Urinary bladder (tissue), 4 donors: ENCODE results near the gene RAP1GAP2. TPM values are rescaled to one million over a fixed set of nuclear protein-coding genes. Genes with fewer than 3 reads are reported as not detected.
"Not testable (repeated sequence)": the region's sequence is repeated elsewhere in the genome, so short reads cannot be mapped to it uniquely, and the experiment has no call there.

ENCODE experiments used
- DNase-seq: peaks from one replicate; pipeline ENCODE4 v3.0.0-alpha.2; 2015; ENCODE audit errors: extremely low spot score
- H3K27ac ChIP-seq: one replicate; pipeline ENCODE4 v1.5.1; 2013; ENCODE audit warnings: low read depth, mild to moderate bottlenecking, moderate library complexity
- H3K36me3 ChIP-seq: one replicate; pipeline ENCODE4 v1.6.1; 2013; ENCODE audit warnings: mild to moderate bottlenecking, moderate library complexity; ENCODE audit not compliant: insufficient read depth
- H3K4me1 ChIP-seq: one replicate; pipeline ENCODE4 v1.6.1; 2013; ENCODE audit warnings: mild to moderate bottlenecking, moderate library complexity; ENCODE audit not compliant: insufficient read depth
- H3K4me3 ChIP-seq: one replicate; pipeline ENCODE4 v1.5.1; 2013; ENCODE audit warnings: low read depth, low read length
- WGBS: extraction: QIAGEN DNeasy Blood & Tissue Kit; methylation state at CpG from one replicate; pipeline ENCODE4 v1.1.7; 2013; 5-methylcytosine and 5-hydroxymethylcytosine counted together
- polyA plus RNA-seq: library from polyadenylated mRNA; stranded (reverse); fragments of 200-250 nt; gene quantifications from one replicate; pipeline ENCODE4 v1.2.3, GENCODE V29; 2013
- total RNA-seq: library from RNA; depleted of rRNA; stranded (reverse); fragments of >200 nt; gene quantifications from one replicate; pipeline ENCODE4 v1.2.3, GENCODE V29; 2014
- donor health status: healthy with polysubstance abuse.
- donor health status: healthy.

The RAP1GAP2 gene
- total and polyA plus RNA-seq, 2 donors: 3.7 to 3.9 TPM

DNA sequence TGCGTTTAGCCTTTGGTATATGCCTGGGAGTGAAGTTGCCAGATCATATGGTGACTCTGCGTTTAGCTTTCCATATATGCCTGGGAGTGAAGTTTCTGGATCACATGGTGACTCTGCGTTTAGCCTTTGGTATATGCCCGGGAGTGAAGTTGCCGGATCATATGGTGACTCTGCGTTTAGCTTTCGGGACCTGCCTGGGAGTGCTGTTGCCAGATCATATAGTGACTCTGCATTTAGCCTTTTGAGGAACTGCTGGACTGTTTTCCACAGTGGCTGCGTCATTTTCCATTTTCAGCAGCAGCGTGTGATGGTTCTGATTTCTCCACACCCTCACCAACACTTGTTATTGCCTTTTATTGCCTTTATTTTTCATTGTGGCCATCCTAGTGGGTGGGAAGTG is 194.2 kb downstream of the RAP1GAP2 start:
- no peak for DNase-seq
- no peaks in the 10 kb centered on the region for H3K4me1 ChIP-seq
- H3K4me3 ChIP-seq: no peak overlapping the region
- 90% methylated on average over 9 of the region's 9 CpGs for WGBS
- no peak overlapping the region for H3K27ac ChIP-seq
- no peaks in the 10 kb centered on the region for H3K36me3 ChIP-seq

DNA sequence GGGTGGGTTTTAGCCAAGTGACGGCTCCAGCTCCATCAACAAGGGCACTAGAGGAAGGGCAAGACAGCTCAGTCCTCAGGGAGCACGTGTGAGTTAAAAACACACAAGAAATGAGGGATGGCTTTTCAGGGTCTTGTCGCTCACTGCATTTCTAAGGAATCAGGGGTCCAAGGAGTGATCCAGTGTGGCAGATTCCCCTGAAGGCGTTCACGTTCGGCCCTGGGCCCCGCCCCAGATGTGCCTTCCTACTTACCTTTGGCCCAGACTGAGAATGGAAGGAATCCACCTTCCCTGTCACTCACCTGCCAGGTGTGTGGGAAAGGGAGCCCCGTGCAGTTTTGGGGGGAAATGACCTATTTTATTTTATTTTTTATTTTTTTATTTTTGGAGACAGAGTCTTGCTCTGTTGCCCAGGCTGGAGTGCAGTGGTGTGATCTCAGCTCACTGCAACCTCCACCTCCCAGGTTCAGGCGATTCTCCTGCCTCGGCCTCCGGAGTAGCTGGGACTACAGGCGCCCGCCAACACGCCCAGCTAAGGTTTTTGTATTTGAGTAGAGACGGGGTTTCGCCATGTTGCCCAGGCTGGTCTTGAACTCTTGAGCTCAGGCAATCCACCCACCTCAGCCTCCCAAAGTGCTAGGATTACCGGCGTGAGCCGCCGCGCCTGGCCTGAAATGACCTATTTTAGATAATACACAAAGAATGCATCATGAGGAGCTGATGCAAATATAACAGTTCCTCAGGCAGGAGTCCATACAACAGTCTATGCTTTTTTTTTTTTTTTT is 195.3 kb downstream of the RAP1GAP2 start:
- not testable (repeated sequence) for H3K36me3 ChIP-seq, H3K27ac ChIP-seq, H3K4me1 ChIP-seq, DNase-seq, H3K4me3 ChIP-seq
- 91% methylated on average over 21 of the region's 21 CpGs for WGBS

DNA sequence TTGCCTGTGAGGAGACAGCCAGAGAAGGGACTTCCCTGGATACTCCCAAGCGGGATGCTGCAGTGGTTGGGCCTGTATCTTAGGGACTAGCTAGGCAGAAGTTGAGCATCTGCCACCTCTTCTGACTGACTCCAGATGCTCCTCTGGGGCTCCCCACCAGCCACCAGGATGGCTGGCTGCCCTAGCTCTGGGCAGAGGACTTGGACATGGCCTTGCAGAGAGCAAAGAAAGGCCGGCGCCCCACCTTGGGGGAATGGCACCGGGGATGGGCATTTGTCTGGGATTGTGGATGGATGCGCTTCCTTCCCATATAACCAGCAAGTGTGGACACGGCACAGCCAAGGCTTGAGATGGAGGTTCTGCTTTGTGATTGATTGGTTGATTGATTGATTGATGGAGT is 198.2 kb downstream of the RAP1GAP2 start:
- H3K4me1 ChIP-seq: no peaks in the 10 kb centered on the region
- H3K4me3 ChIP-seq: no peak overlapping the region
- 96% methylated on average over 6 of the region's 6 CpGs for WGBS
- no peak overlapping the region for H3K27ac ChIP-seq
- H3K36me3 ChIP-seq: no peaks in the 10 kb centered on the region
- DNase-seq: no peak

DNA sequence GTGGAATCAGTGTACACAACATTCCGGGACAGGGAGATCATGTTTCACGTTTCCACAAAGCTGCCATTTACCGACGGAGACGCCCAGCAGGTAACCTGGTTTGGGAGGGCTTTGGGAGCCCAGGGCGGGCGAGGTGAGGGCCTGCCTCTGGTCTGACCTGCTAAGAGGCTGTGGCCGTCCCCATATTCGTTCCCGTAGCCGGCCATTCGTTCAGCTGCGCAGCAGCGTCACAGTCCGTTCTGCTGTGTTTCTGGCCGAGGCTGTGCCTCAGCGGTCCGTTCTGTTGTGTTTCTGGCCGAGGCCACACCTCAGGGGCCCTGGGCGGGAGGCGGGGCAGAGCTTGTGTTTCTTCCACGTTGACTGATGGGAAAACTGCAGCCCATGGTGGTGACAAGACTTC is 199.1 kb downstream of the RAP1GAP2 start:
- Histone ChIP-seq H3K4me3 (no peak overlapping the region), H3K4me1 (no peaks in the 10 kb centered on the region), H3K27ac (no peak overlapping the region), H3K36me3 (no peaks in the 10 kb centered on the region)
- DNase-seq: no peak
- 67% methylated on average over 22 of the region's 22 CpGs for WGBS

DNA sequence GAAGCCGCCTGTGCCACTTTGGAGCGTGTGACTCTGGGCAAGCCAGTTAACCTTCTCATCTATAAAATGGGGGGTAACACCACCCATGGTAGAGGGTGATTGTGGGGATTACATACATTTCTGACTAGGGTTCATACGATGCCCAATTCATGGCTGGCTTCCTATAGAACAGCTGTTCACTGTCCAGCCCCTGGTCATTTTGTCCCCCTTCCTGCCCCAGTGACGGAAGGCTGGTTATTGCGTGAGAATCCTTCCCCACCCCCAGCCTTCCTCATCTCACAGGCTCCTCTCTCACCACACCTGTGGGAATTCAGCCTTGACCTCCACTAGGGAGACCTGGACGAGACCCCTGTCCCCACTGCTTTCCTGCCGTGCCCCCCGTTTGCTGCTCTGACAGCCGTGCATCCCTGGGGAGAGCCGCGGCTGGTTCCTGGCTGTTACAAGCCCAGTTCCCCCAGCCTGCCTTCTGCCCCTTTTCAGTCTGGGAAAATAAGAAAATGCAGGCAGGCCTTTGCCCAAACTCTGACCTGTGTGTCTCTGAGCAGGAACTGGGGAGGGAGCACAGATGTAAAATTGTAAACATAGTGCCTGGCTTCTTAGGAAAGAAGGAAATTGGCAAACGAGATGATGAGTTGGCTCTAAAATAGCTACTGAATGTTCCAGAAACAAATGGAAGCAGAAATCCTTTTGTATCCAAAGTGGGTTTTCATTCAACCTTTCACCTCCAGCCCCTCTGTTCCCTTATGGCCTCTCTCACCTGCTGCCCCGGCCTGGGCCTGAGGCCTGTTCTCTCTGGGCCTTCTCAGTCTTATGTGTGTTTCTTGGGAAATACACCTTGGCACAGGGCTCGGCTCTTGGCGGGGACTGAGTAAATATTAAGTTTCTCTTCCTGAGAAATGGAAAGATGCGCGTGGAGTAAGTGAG is 199.9 kb downstream of the RAP1GAP2 start:
- no peak overlapping the region for H3K4me3 ChIP-seq
- WGBS: 77% methylated on average over 17 of the region's 17 CpGs
- H3K36me3 ChIP-seq: no peaks in the 10 kb centered on the region
- DNase-seq: no peak
- H3K4me1 ChIP-seq: no peaks in the 10 kb centered on the region
- no peak overlapping the region for H3K27ac ChIP-seq

GRCh38 chr17:2996810-2997670 is 200.8 kb downstream of the RAP1GAP2 start:
- 94% methylated on average over 11 of the region's 11 CpGs for WGBS
- Histone ChIP-seq H3K4me1 (no peaks in the 10 kb centered on the region), H3K36me3 (no peaks in the 10 kb centered on the region), H3K4me3 (no peak overlapping the region), H3K27ac (no peak overlapping the region)
- DNase-seq: no peak

DNA sequence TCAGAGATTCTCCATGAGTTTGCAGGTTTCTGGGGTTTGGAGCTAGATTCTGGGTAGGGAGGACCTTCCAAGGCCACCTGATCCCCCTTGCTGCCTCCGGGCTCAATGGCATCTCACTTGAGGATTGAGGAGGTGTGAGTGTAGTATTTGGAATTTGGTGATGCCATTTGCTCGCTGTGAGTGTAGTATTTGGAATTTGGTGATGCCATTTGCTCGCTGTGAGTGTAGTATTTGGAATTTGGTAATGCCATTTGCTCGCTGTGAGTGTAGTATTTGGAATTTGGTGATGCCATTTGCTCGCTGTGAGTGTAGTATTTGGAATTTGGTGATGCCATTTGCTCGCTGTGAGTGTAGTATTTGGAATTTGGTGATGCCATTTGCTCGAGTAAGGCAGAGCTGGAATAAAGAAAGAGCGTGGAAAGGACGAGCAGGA is 202.2 kb downstream of the RAP1GAP2 start:
- not testable (repeated sequence) for DNase-seq, H3K27ac ChIP-seq, H3K4me1 ChIP-seq, H3K36me3 ChIP-seq, H3K4me3 ChIP-seq
- WGBS: 94% methylated on average over 9 of the region's 9 CpGs

DNA sequence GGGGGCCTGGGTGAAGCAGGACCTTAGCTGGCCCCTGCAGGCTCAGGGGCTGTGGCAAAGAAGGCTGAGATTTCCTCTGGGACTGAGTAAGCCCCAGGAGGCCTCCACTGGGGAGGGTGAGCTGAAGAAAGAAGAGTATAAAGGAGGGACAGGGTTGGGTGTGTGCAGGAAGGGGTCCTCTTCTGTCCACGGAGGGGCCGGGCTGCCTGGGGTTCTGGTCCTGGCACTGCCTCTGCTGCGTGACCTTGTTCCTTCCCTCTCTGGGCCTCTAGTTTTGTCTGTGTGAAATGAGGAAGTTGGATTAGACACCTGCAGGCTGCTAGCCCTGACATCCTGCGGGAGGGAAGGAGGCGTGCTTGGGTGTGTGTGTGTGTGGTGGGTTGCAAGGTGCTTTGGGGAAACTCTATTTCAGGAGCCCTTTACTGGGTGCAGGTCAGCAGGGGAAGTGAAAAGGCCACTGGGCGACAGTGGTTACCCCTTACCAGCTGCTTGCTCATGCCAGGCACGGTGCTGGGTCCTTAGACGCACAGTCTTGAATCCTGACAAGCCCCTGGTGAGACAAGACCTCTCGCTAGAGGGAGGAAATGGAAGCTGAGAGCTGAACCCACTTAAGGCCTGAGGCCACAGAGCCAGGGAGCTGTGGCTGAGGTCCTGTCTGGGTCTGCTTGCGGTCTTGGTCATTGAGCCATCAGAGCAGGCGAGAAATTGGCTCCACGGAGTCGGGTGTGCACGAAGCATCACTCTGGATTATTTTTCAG is 206.5 kb downstream of the RAP1GAP2 start:
- WGBS: 78% methylated on average over 14 of the region's 14 CpGs
- no peak for DNase-seq
- H3K4me3 ChIP-seq: no peak overlapping the region
- H3K4me1 ChIP-seq: no peaks in the 10 kb centered on the region
- no peak overlapping the region for H3K27ac ChIP-seq
- H3K36me3 ChIP-seq: no peaks in the 10 kb centered on the region

GRCh38 chr17:3003296-3004149 is 207.3 kb downstream of the RAP1GAP2 start:
- Histone ChIP-seq H3K4me1 (no peaks in the 10 kb centered on the region), H3K4me3 (no peak overlapping the region), H3K36me3 (no peaks in the 10 kb centered on the region), H3K27ac (peak overlapping the region; percentile 58)
- 70% methylated on average over 23 of the region's 23 CpGs for WGBS
- no peak for DNase-seq

DNA sequence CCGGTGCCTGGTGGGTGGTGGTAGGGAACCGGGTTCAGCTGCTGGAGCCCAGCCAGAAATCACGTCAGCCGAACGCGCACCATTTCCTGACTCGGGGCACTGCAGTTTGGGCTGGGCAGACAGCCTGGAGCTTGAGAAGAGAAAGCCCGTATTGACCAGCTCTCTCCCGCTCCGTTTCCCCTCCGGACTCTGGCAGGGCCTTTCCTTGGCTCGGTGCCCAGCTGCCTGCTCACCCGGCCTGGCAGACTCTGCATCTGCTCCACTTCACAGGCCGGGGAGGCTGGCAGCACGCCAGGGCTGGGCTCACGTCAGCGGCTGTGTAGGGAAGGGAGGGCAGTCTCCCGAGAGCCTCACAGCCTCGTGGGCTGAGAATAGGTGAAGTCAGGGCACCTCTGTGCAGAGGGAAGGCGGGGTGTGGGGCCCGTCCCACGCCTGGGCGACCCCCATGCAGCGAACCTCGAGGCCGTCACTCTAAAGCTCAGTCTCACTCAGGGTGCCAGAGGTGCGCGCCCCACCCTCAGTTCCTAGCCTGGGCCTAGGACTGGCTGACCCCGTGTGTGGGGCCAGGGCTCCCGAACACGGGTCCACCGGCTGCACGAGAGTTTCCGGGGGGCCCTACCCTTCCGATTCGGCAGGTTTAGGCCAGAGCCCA is 208.0 kb downstream of the RAP1GAP2 start:
- peak overlapping the region; percentile 58 for H3K27ac ChIP-seq
- H3K36me3 ChIP-seq: no peaks in the 10 kb centered on the region
- 6% methylated on average over 36 of the region's 36 CpGs for WGBS
- no peaks in the 10 kb centered on the region for H3K4me1 ChIP-seq
- DNase-seq: peak; percentile 96
- no peak overlapping the region for H3K4me3 ChIP-seq

DNA sequence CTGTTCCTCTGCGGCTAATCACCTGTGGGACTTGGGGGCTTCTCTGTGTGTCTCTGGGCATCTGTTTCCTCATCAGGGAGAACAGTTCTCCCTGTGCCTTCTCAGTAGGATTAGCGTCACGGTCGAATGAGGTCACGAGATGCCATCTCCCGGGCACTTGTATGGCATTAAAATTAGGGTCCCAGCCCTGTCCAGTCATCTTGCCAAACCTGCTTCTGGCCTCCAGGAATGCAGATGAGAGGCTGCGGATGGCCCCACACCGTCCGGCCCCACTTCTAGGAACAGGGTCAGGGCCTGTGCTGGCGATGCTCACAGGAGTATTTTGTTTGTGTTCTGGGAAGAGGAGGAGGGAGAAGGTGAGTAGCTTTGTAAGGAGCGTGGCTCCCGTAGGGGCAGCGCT is 208.7 kb downstream of the RAP1GAP2 start:
- DNase-seq: no peak
- no peak overlapping the region for H3K4me3 ChIP-seq
- 74% methylated on average over 13 of the region's 13 CpGs for WGBS

GRCh38 chr17:3005696-3006095 is 209.5 kb downstream of the RAP1GAP2 start:
- no peak for DNase-seq
- 95% methylated on average over 12 of the region's 12 CpGs for WGBS
- no peak overlapping the region for H3K4me3 ChIP-seq
- H3K36me3 ChIP-seq: no peaks in the 10 kb centered on the region
- H3K27ac ChIP-seq: no peak overlapping the region
- no peaks in the 10 kb centered on the region for H3K4me1 ChIP-seq

More for the DNA sequence above, 208.7 kb downstream of the RAP1GAP2 start:
- H3K4me1 ChIP-seq: no peaks in the 10 kb centered on the region
- no peak overlapping the region for H3K27ac ChIP-seq
- no peaks in the 10 kb centered on the region for H3K36me3 ChIP-seq
